NCI-H748 (cell line): ENCODE data around the gene SLC1A2.
"Not testable (repeated sequence)": the region's sequence is repeated elsewhere in the genome, so short reads cannot be mapped to it uniquely, and the experiment has no call there.

ENCODE experiments used
- DNase-seq: peaks from one replicate; lab custom pipeline; 2025; ENCODE audit not compliant: unreplicated experiment; lab: John Stamatoyannopoulos, UW

The SLC1A2 gene

DNA sequence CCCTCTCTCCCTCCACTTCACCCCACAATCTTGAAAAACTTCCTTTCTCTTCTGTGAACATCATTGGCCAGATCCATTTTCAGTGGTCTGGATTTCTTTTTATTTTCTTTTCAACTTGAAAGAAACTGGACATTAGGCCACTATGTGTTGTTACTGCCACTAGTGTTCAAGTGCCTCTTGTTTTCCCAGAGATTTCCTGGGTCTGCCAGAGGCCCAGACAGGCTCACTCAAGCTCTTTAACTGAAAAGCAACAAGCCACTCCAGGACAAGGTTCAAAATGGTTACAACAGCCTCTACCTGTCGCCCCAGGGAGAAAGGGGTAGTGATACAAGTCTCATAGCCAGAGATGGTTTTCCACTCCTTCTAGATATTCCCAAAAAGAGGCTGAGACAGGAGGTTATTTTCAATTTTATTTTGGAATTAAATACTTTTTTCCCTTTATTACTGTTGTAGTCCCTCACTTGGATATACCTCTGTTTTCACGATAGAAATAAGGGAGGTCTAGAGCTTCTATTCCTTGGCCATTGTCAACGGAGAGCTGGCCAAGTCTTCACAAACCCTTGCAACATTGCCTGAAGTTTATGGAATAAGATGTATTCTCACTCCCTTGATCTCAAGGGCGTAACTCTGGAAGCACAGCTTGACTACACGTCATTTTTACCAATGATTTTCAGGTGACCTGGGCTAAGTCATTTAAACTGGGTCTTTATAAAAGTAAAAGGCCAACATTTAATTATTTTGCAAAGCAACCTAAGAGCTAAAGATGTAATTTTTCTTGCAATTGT is 188.1 kb downstream of the SLC1A2 start:
- no peak for DNase-seq

DNA sequence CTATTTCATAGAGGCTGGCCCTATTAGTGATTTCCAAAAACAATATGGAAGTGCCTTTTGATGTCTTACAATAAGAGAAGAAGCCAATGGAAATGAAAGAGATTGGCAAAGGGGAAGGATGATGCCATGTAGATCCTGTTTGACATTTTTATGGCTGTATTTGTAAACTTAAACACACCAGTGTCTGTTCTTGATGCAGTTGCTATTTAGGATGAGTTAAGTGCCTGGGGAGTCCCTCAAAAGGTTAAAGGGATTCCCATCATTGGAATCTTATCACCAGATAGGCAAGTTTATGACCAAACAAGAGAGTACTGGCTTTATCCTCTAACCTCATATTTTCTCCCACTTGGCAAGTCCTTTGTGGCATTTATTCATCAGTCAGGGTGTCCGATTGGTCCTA is 189.0 kb downstream of the SLC1A2 start:
- no peak for DNase-seq

DNA sequence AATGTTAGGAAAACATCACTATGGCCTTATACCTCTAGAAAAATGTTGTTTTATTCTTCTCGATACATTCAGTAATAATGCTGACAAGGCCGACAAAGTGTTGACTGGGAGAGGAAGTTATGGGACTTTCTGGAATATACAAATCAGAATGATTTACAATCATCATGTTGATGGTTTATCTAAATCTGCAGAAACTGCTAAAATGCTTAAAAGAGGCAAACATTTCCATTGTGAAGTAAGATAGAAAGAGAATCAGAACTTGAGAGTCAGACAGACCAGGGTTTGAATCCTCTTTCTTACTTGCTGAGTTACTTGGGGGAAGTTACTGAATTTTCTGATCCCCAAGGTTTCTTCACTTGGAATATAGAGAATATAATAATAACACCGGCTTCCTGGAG is 191.0 kb downstream of the SLC1A2 start:
- DNase-seq = no peak

DNA sequence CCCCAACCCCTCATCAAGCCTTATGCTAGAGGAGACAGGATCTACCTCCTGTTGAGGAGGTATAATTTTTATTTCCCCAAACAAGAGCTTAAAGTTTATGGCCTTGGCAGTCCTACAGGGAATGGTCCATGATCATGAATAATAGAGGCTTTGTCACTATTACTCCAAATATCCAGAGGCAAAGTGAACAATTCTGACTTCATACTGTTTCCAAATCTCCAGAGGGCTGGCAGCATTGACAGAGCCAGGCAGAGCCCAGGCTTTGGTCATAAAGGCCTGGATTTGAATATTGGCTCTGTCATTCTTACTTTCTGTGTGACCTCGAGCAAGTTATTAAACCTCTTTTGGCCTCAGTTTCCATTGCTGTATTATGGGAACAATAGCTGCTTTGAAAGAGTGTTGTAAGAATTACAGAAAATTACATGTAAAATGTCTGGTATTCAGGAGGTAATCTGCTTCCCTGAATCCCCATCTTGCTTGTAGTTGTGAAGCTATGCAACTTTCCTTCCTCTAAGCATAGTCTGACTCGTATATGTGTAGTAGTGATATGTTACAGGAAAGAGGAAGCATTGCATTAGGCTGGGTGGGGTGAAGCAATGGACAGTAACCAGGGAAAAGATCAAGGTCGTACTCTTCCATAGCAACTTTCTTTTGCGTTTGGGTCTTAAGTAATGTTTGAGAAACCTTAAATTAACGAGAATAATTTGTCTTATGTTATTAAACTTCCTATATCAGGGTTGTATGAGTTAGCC is 191.6 kb downstream of the SLC1A2 start:
- DNase-seq = no peak

DNA sequence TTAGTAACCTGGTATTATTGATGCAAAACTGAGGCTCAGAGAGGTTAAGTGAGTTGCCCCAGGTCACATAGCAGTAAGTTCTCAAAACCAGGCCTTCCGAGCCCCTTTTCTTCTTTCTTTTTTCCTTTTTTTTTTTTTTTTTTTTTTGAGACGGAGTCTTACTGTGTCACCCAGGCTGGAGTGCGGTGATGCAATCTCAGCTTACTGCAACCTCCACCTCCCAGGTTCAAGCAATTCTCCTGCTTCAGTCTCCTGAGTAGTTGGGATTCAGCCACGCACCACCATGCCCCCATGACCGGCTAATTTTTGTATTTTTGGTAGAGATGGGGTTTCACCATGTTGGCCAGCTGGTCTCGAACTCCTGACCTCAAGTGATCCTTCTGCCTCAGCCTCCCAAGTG is 192.6 kb downstream of the SLC1A2 start:
- not testable (repeated sequence) for DNase-seq

DNA sequence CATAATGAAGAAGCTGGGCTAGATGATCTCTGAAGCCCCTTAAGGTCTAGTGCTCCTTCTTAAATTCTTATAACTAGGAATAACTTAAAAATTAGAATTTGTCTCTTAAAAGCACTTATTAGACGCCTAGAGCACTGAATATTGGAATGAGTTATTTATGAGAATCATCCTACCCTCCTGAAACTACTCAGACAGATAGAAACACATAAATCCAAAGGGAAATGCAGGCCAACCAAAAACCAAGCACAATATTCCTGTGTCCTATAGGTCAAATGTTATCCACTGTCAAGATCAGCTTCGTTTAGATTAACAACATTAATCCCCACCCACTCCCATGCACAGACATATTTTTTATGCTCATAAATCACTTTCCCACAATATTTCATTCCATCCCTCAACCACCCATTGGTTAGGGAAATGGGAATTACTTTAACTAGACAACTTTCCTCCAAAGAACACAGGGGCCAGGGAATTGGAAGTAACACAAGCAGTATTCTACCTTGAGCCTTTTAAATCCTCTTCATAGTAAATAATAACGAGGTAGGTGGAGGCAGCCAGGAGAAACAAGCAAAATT is 193.3 kb downstream of the SLC1A2 start:
- DNase-seq = no peak

DNA sequence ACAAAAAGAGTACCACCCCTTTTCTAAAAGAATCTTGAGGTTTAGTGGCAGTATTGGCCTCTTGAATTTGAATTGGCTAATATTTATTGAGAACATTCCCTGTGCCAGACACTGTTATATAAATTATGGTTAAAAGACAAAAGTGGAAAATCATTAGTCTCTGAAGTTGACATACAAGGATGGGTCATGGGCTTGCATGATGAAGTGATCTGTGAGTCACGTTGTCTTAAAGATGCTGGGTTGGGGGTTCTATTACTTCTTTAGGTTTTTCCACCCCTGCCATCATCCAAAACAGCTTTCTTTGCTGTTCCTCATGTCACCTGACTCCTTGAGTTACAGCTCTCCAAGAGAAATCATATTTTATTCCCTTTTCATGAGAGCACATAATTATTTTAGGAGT is 195.4 kb downstream of the SLC1A2 start:
- no peak for DNase-seq

DNA sequence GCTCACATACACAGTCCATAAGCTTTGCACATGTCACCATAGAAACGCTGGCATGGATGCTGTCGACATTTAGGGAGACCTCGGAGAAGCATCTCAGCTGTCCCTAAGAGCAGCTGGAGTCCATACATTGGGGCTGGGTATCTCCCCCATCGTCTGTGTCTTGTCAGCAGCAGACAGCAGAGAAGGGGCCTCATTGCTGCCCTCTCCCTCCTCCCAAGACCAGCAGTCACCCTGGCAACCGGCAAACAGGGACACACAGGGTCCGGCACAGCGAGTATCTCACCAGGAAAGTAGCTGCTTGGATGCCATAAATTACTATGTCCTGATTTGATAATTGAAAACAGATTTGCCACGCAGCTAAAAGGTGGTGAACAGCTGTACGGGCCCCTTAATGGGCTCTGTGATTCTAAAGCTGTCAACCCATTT is 196.0 kb downstream of the SLC1A2 start:
- DNase-seq = peak; percentile 96

DNA sequence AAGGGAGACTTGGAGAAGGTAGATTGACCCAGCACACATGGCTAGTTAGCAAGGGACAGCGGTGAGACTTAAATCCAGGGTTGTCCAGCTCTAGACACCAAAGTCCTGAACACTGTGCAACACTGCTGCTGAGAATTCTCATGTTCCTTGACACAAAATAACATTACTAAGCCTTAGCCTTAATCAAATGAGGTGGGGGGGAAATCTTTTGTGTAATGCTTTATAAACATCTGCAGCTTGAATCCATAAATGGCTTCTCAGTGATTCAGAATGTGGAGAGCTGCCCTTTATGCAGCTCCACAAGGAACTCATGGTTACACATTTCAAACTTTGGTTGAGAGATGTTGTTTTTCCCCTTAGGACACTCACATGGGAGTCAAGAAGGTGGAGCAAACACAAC is 200.4 kb downstream of the SLC1A2 start:
- DNase-seq = no peak

DNA sequence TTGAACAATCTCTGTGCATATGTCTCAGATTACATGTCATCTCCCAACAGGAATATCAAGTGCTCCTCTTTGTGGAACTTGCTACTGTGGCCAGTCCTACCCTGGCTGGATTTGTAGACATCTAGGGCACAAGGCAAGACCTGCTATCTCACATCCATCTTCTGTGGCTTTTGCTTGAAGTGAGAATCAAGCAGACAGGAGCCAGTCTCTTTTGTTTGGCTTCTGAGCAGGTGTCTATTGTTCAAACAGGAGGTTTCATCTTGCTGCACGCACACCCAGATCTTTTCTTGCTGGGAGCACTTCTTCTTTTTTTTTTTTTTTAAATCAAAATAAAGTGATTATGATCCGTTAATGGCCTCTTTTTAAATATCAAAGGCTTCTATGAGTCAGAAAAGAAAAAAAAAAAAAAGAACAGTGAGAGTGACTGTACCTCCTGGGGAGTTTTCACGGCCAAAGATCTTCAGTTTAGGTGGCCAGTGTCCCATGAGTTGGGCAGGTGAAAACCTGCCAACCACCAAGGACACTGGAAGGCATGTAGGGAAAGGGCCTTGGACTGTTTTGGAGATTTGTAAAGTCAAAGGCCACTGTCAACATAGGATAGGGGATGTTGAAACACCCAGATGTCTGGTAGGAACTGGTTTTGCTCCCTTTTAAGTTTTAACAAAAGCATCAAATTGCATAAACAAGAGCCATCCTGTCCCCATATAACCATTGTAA is 202.2 kb downstream of the SLC1A2 start:
- peak; percentile 69 for DNase-seq

DNA sequence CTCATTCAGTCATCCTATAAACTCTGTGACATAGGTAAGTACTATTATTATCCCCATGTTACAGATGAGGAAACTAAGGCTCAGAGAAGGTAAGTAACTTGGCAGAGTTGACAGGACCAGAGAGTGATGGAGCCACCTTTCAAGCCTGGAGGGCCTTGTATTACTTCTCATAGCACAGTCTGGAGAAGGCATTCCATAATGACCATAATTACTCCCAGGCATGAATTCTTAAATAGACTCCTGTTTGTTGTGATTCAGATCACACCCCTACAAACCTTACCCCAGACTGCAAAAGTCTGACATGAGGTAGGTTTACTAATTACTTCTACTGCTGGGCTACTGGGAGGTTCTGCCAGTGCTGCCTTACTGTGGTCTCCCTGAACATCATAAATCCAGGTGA is 203.4 kb downstream of the SLC1A2 start:
- DNase-seq = peak; percentile 14

DNA sequence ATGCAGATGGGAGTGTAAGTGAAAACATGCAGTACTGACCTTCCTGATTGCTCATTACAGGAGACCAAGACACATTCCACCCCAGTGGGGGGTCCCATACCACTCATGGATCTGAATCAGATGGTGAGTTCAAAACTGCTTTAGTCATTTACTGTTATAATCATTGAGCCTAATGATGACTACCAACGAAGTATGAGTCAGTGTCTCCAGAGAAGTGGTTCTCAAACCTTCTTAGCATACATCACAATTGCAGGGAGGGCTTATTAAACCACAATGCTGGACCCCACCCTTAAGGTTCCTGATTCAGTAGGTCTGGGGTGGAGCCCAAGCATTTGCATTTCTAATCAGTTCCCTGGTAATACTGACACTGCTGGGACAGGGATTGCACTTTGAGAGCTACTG is 204.6 kb downstream of the SLC1A2 start:
- no peak for DNase-seq

DNA sequence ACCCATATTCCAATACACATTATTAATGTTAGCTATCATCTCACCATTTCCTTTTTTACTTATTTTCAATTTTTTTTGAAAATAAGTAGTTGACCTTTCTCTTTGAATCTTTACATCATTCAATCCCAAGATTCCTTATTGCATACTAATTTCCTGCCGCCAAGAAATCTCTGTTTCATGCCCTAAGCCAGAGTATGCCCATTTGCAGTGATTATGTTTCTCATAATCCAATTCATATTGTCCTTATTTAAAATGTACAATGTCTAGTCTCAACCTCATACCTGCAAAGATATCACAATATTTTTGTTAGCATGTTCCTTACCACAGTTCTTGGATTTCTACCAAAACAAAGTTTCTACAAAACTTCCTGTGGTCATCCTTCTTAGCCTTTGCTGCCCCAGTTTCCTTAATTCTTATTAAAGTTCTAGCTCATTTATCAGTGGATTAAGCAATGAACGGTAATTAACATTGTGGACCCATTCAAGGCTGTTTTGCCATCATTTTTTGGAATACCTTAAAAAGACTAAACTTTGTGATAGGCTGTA is 205.1 kb downstream of the SLC1A2 start:
- no peak for DNase-seq

DNA sequence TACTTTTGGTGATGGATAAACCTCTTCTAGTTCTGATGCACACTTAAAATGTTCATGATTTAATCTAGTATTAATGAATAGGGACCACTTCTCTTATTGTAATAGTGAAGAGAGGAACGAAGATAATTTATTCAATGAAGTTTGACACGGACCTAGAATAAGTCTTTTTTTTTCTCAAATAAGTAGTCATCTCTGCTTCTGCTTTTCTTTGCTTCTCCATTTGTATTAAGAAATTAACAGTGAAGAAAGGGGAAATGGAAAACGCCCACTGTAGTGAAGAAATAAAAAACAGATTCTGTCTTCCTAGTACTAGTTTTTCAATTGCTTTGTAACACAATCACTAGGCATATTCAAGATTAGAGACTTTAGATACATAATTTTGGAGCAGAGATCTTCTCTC is 207.4 kb downstream of the SLC1A2 start:
- no peak for DNase-seq

DNA sequence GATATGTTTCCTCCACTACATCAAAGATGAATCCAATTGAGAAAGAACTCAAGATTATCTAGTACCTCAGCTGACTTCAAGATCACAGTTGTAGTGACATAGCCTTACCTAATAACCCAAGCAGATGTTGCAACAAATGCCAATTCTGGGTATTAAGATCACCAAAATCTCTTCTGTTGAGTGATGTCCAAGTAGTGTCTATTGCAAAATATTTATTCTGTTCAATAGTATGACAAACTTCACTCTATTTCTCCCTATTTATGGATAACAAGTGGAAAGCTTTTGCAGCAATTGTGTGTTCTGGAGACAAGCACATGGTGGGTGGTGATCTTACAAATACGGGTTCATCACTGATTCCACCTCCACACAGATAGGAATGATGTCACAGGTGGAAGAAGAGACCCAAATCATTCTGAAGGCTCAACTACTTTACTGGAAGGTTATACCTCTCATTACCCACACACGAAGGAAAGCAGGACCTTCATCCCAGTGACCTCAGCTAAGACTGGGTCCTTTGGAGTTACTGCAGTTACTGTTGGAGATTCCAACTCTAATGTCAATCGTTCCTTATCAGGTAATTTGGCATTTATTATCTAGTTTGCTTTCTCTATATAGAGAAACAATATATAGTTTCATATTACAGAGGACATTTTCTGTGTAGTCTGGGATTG is 208.3 kb downstream of the SLC1A2 start:
- DNase-seq = no peak

DNA sequence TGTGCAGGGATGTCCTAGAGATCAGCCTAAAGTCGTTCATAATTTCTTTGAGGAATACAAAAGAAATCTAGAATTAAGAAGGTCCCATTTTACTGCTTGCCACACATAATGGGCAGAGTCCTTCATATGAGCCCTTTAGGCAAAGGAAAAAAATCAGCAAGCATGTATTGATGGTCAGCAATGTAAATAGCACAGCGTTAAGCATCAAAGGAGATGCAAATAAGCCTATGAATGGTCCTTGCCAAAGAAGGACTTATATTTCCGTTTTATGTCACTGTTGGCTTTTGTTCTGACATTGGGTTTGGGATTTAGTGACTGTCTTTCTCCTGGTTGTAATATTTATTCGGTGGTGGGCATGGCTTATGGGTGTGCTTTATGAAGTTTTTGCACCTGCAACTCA is 210.6 kb downstream of the SLC1A2 start:
- no peak for DNase-seq

DNA sequence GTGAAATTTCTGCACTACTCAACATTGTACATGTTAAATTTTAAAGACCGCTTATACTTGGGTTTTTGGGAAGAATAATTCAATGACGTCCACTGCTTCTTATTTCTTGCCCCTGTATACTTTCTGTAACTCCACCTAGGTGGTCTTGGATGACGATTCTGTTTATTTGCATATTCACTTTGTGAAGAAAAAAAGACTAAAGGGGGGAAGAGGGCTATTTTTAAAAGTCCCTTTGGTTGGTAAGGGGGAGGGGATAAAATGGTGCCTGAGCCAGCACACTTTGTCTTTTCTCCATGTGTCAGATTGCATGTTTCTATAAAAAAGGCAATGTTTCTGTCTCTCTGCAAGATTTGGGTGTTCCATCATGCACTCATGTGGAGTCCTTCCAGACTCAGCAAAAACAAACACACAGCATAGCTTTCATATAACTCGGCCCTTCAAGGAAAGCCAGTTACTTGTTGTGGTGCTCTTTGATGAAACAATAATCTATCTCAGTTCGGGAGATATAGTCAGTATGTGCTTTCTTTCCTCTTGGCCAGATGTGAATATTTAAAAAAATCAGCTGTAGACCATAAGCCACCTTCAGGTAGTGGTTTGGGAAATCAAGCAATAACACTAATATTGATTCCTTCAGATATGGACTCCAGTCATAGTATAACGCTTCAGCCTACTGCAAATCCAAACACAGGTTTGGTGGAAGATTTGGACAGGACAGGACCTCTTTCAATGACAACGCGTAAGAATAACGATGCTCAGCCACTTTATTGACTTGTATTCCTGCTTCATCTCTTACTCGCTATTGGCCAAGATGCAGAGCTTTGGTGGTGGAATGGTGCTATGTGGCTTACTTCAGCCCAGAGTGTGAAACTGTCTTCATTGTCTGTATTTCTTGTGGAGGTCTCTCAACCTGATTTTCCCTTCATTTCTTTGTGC is 211.6 kb downstream of the SLC1A2 start:
- no peak for DNase-seq

DNA sequence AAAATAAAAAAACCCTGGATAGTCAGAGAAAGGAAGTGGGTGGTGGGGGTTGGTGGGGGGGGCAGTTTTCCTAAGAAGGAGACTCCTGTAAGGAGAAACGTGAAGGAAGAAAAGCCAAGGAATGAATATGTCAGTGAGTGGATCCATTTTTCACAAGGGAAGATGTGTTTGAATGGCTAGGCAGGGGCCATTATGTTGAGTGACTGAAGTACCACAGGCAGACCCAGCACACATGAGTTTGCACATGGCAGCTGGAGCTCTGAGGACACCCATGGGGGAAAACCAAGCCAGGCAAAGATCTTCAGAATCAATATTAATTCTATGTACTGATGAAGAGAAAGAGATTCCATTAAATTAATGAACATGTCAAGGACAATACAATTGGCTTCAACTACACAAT is 212.7 kb downstream of the SLC1A2 start:
- DNase-seq = no peak

DNA sequence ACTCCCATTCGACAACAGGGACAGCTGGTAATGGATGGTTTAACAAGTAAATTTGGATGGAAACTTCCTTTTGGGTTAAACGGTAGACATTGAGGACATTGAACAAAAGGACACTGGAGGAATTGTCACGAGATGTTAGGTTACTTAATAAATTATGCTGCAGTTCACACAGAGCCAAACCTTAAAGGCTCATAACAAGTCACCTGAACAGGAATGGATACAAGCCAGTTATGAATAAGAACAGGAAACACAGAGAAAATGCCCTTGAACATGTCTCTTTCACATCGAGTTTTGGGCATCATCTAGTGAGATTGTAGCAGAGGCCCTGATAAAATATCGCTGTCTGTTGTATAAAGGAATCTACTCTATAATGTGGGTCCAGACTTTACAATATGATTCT is 214.7 kb downstream of the SLC1A2 start:
- DNase-seq = no peak
